Panc1 (cell line): ENCODE measurements around the gene XCR1.

ENCODE experiments used
- CTCF ChIP-seq: fragments of 450-650 bp; IDR thresholded peaks from 2 replicates; pipeline ENCODE4 v1.5.1; 2017; ENCODE audit warnings: mild to moderate bottlenecking
- POLR2AphosphoS5 ChIP-seq: IDR thresholded peaks from 2 replicates; pipeline ENCODE4 v1.6.1; 2012; ENCODE audit warnings: mild to moderate bottlenecking, low read depth, low read length, moderate library complexity
- REST ChIP-seq, 2 experiments: IDR thresholded peaks; 2 replicates each; pipeline ENCODE4 v1.6.1; 2011 to 2012; ENCODE audit warnings: low read depth in 2 of 2, control low read depth in 1 of 2, low read length in 1 of 2, mild to moderate bottlenecking in 1 of 2, moderate library complexity in 1 of 2; ENCODE audit not compliant: insufficient read depth in 1 of 2
- SIN3A ChIP-seq: IDR thresholded peaks from 2 replicates; pipeline ENCODE4 v1.6.1; 2012; ENCODE audit warnings: low read depth, mild to moderate bottlenecking, low read length, moderate library complexity, borderline replicate concordance; ENCODE audit not compliant: insufficient read depth

GRCh38 chr3:46012246-46012645 is 15.0 kb downstream of the XCR1 start:
- no peak for TF ChIP-seq CTCF
- no peak for TF ChIP-seq REST (IDR thresholded peaks at IDR 0.05; ENCODE audit: insufficient read depth in 1 of 2, low read depth in 2 of 2, low read length in 1 of 2)
- TF ChIP-seq POLR2AphosphoS5, result no peak
- no peak for TF ChIP-seq SIN3A
